H1 (cell line): Measurements from ENCODE around the gene SLC25A47. TPM values are rescaled to one million over a fixed set of nuclear protein-coding genes. Genes with fewer than 3 reads are reported as not detected.

Source experiments
- CTCF ChIA-PET: fragments of 300-600 bp; sonication (Branson Sonifier 250); formaldehyde crosslinking; loops from one replicate; lab custom pipeline; 2021; ENCODE audit not compliant: partially characterized antibody; lab: Charles Lee
- POLR2A ChIA-PET: fragments of 300-600 bp; sonication (Branson Sonifier 250); formaldehyde crosslinking; loops from one replicate; lab custom pipeline; 2021; ENCODE audit warnings: inconsistent platforms; ENCODE audit not compliant: partially characterized antibody; lab: Charles Lee
- DNase-seq, 2 experiments: peaks; one replicate each; pipeline versions ENCODE4 v3.0.0 to v3.0.0-alpha.2; 2010 to 2022; ENCODE audit warnings: low spot score in 2 of 2, low read depth in 1 of 2, mixed read lengths in 1 of 2
- FAIRE-seq: peaks from 2 replicates; lab custom pipeline; 2011; peaks lifted over from hg19 to GRCh38; lab: Jason Lieb, UNC
- H2AFZ ChIP-seq: 2 replicates; pipeline ENCODE4 v1.8.1; 2012; ENCODE audit warnings: low read length, inconsistent platforms
- H2AK5ac ChIP-seq: 2 replicates; pipeline ENCODE4 v1.6.1; 2013; ENCODE audit warnings: low read depth, low read length
- H2BK120ac ChIP-seq: replicated peaks from 2 replicates; pipeline ENCODE3; 2013; ENCODE audit warnings: low read depth, low read length, inconsistent platforms
- H2BK12ac ChIP-seq: 2 replicates; pipeline ENCODE4 v1.6.1; 2013; ENCODE audit warnings: low read depth, low read length
- H2BK15ac ChIP-seq: 2 replicates; pipeline ENCODE4 v1.6.1; 2013; ENCODE audit warnings: low read length
- H2BK20ac ChIP-seq: 2 replicates; pipeline ENCODE4 v1.6.1; 2013; ENCODE audit warnings: low read length
- H2BK5ac ChIP-seq: 2 replicates; pipeline ENCODE4 v1.6.1; 2013; ENCODE audit warnings: low read depth, low read length
- H3K14ac ChIP-seq: 2 replicates; pipeline ENCODE4 v1.6.1; 2013; ENCODE audit warnings: inconsistent platforms; ENCODE audit not compliant: insufficient read length
- H3K18ac ChIP-seq: 2 replicates; pipeline ENCODE4 v1.6.1; 2013; ENCODE audit warnings: low read length; ENCODE audit errors: extremely low read depth
- H3K23ac ChIP-seq: 2 replicates; pipeline ENCODE4 v1.6.1; 2013; ENCODE audit warnings: inconsistent platforms; ENCODE audit not compliant: insufficient read length
- H3K23me2 ChIP-seq: 2 replicates; pipeline ENCODE4 v1.6.1; 2013; ENCODE audit warnings: low read depth, low read length
- H3K27ac ChIP-seq: 2 replicates; pipeline ENCODE4 v1.6.1; 2011; ENCODE audit warnings: low read depth, low read length, inconsistent platforms
- H3K27me3 ChIP-seq, 4 experiments: replicated peaks in 1 of 4; 1 replicate in 1 of 4; 2 replicates in 3 of 4; pipeline versions ENCODE4 v1.6.1 to v1.8.1; 2011 to 2013; ENCODE audit warnings: low read length in 3 of 4, mild to moderate bottlenecking in 3 of 4, inconsistent platforms in 2 of 4, mixed read lengths in 2 of 4, moderate library complexity in 1 of 4; ENCODE audit not compliant: control insufficient read depth in 3 of 4, insufficient read depth in 3 of 4; ENCODE audit errors: extremely low read depth in 1 of 4
- H3K36me3 ChIP-seq, 4 experiments: 2 replicates each; pipeline versions ENCODE4 v1.6.1 to v1.8.1; 2011 to 2013; ENCODE audit warnings: mild to moderate bottlenecking in 4 of 4, low read length in 3 of 4, moderate library complexity in 2 of 4, control low read depth in 1 of 4, inconsistent platforms in 1 of 4; ENCODE audit not compliant: insufficient read depth in 4 of 4, control insufficient read depth in 2 of 4
- H3K4ac ChIP-seq: replicated peaks from 2 replicates; pipeline ENCODE3; 2013; ENCODE audit warnings: low read length, low read depth, mixed read lengths, inconsistent platforms; ENCODE audit not compliant: insufficient read length
- H3K4me1 ChIP-seq, 4 experiments: replicated peaks in 1 of 4; 1 replicate in 1 of 4; 2 replicates in 3 of 4; pipeline versions ENCODE4 v1.6.1 to v1.8.1; 2011 to 2013; ENCODE audit warnings: low read length in 3 of 4, inconsistent platforms in 2 of 4, mixed read lengths in 1 of 4; ENCODE audit not compliant: insufficient read depth in 4 of 4, control insufficient read depth in 3 of 4
- H3K4me2 ChIP-seq, 2 experiments: 2 replicates each; pipeline versions ENCODE4 v1.6.1 to v1.8.1; 2011 to 2013; ENCODE audit warnings: low read depth in 2 of 2, low read length in 2 of 2, control low read depth in 1 of 2, inconsistent platforms in 1 of 2, mild to moderate bottlenecking in 1 of 2; ENCODE audit not compliant: insufficient read depth in 1 of 2
- H3K4me3 ChIP-seq, 4 experiments: fragments of 200-600, 300-600 bp in 1 of 4; sonication (generic), shearing (Covaris generic), sonication (Bioruptor Twin) in 1 of 4; 2 replicates each; pipeline versions ENCODE4 v1.5.1 to v1.8.1; 2011 to 2016; ENCODE audit warnings: low read length in 4 of 4, low read depth in 3 of 4, control low read depth in 2 of 4, inconsistent platforms in 2 of 4, mild to moderate bottlenecking in 2 of 4, mixed read lengths in 1 of 4, moderate library complexity in 1 of 4; ENCODE audit not compliant: insufficient read depth in 2 of 4; ENCODE audit errors: extremely low read depth in 1 of 4
- H3K56ac ChIP-seq: replicated peaks from 2 replicates; pipeline ENCODE3; 2013; ENCODE audit warnings: low read depth, mild to moderate bottlenecking, mixed read lengths, low read length, inconsistent platforms; ENCODE audit not compliant: insufficient read length
- H3K79me1 ChIP-seq: 2 replicates; pipeline ENCODE4 v1.6.1; 2013; ENCODE audit warnings: low read depth, low read length, control low read depth
- H3K79me2 ChIP-seq, 2 experiments: 2 replicates each; pipeline versions ENCODE4 v1.6.1 to v1.8.1; 2012 to 2013; ENCODE audit warnings: low read length in 2 of 2, mild to moderate bottlenecking in 2 of 2, inconsistent platforms in 1 of 2; ENCODE audit not compliant: insufficient read depth in 2 of 2, control insufficient read depth in 1 of 2
- H3K9ac ChIP-seq, 4 experiments: replicated peaks in 1 of 4; 1 replicate in 1 of 4; 2 replicates in 3 of 4; pipeline versions ENCODE4 v1.6.1 to v1.8.1; 2011 to 2013; ENCODE audit warnings: low read depth in 3 of 4, low read length in 3 of 4, control low read depth in 2 of 4, mild to moderate bottlenecking in 2 of 4, moderate library complexity in 2 of 4, inconsistent platforms in 1 of 4; ENCODE audit errors: extremely low read depth in 1 of 4
- H3K9me3 ChIP-seq, 2 experiments: 2 replicates each; pipeline versions ENCODE4 v1.6.1 to v1.8.1; 2012 to 2013; ENCODE audit warnings: mild to moderate bottlenecking in 2 of 2, moderate library complexity in 2 of 2, control low read depth in 1 of 2, inconsistent platforms in 1 of 2, low read depth in 1 of 2, low read length in 1 of 2, mixed read lengths in 1 of 2; ENCODE audit not compliant: insufficient read depth in 2 of 2
- H4K20me1 ChIP-seq, 2 experiments: replicated peaks in 1 of 2; 2 replicates each; pipeline versions ENCODE3 to v1.8.1; 2011 to 2013; ENCODE audit warnings: inconsistent platforms in 2 of 2, low read length in 2 of 2, mild to moderate bottlenecking in 1 of 2; ENCODE audit not compliant: insufficient read depth in 2 of 2, control insufficient read depth in 1 of 2
- H4K5ac ChIP-seq: 2 replicates; pipeline ENCODE4 v1.6.1; 2013; ENCODE audit warnings: low read length, low read depth, mixed read lengths, inconsistent platforms; ENCODE audit not compliant: insufficient read length
- H4K8ac ChIP-seq: 2 replicates; pipeline ENCODE4 v1.8.0; 2013; ENCODE audit warnings: mild to moderate bottlenecking, moderate library complexity, low read length, inconsistent platforms; ENCODE audit not compliant: insufficient read depth; ENCODE audit errors: extremely low read depth
- H4K91ac ChIP-seq: replicated peaks from 2 replicates; pipeline ENCODE3; 2013; ENCODE audit warnings: low read length, mixed read lengths, inconsistent platforms; ENCODE audit not compliant: insufficient read length
- ATF2 ChIP-seq: IDR thresholded peaks from 2 replicates; pipeline ENCODE4 v1.6.1; 2012; ENCODE audit warnings: low read length, inconsistent platforms
- BACH1 ChIP-seq: IDR thresholded peaks from 2 replicates; pipeline ENCODE4 v1.6.1; 2012; ENCODE audit warnings: low read length, improper control_type of control experiment
- WGBS, 2 experiments: shearing (Covaris generic) in 1 of 2; methylation state at CpG; one replicate each; pipeline versions ENCODE4 v1.1.6 to v1.1.7; 2013 to 2015; ENCODE audit warnings: low lambda C conversion rate in 2 of 2, mixed read lengths in 2 of 2, inconsistent platforms in 1 of 2, low coverage in 1 of 2, missing lambda C conversion rate in 1 of 2; ENCODE audit not compliant: insufficient replicate concordance in 2 of 2, insufficient coverage in 1 of 2, insufficient read length in 1 of 2; ENCODE audit errors: extremely low coverage in 1 of 2, missing lambda C conversion rate in 1 of 2; 5-methylcytosine and 5-hydroxymethylcytosine counted together
- polyA plus RNA-seq, 7 experiments: library from polyadenylated mRNA; depleted of rRNA in 3 of 7; stranded (reverse) in 5 of 7; unstranded in 2 of 7; fragments of >200 nt in 5 of 7; fragments of 200-250 nt in 2 of 7; gene quantifications; 1 replicate in 5 of 7; 2 replicates in 1 of 7; 4 replicates in 1 of 7; pipeline versions ENCODE4 v1.2.1 to v1.2.3, GENCODE V29; 2011 to 2013; ENCODE audit warnings: missing spikeins in 2 of 7, mixed read lengths in 2 of 7
- total RNA-seq: library from RNA; stranded (reverse); fragmentation: NEBNext Ultra II Directional; extraction: Animal tissue kit (Norgen Biotek cat#: 25700); gene quantifications from 2 replicates; pipeline ENCODE4 v1.2.1, GENCODE V29; 2021

Gene SLC25A47
- total and polyA plus RNA-seq, 2 of the 8 experiments (the other 6 are each of a cell fraction or from before 2014, with no cell fraction given) = not detected

- H3K4ac ChIP-seq = no peak overlapping the region
- ChIA-PET POLR2A (interaction anchor here (1.1 to 5.4 kb wide), 3 partner anchors 10 to 103 kb away, joined by 3 to 32 read pairs (median 4); no protein-coding TSS in a partner anchor), CTCF (interaction anchor here (0.9 to 1.6 kb wide), 2 partner anchors 9 to 13 kb away, joined by 3 to 6 read pairs; no protein-coding TSS in a partner anchor)
- H3K9me3 ChIP-seq = no peaks in the 10 kb centered on the region
- H4K8ac ChIP-seq = no peak overlapping the region
- no peak overlapping the region for H3K27ac ChIP-seq
- no peak overlapping the region for H2BK20ac ChIP-seq
- H2BK5ac ChIP-seq = no peak overlapping the region
- H3K79me1 ChIP-seq = peaks cover 12% of the 10 kb centered on the region
- no peaks in the 10 kb centered on the region for H3K23me2 ChIP-seq
- H3K23ac ChIP-seq = no peak overlapping the region
- peak overlapping the region; percentile 12 to 35; a peak in 1 of 4 replicates for H3K4me2 ChIP-seq
- H3K56ac ChIP-seq = no peak overlapping the region
- H4K20me1 ChIP-seq = peaks cover 9 to 24% of the 10 kb centered on the region in 2 experiments
- H3K4me3 ChIP-seq = no peak overlapping the region
- no peak overlapping the region for H2AFZ ChIP-seq
- 74% methylated on average over 7 of the region's 7 CpGs; no CpG with 5 or more reads in 1 of the 2 experiments for WGBS, 2 experiments
- TF ChIP-seq ATF2 = no peak
- peak; percentile 39; the same call in 1 of the 2 replicates for TF ChIP-seq BACH1
- TF ChIP-seq, all 59 proteins: peak for 1
- Histone ChIP-seq H3K79me2 (peaks cover 6 to 92% of the 10 kb centered on the region in 2 experiments), H4K5ac (no peak overlapping the region), H2AK5ac (no peak overlapping the region), H3K27me3 (no peaks in the 10 kb centered on the region), H2BK15ac (no peak overlapping the region), H3K36me3 (peaks cover 7 to 33% (median 11%) of the 10 kb centered on the region in 4 experiments; a peak in 7 of 8 replicates), H3K18ac (no peak overlapping the region), H2BK120ac (no peak overlapping the region), H2BK12ac (no peak overlapping the region), H4K91ac (no peak overlapping the region), H3K9ac (no peak overlapping the region), H3K14ac (no peak overlapping the region), H3K4me1 (peaks cover 0 to 14% (median 4%) of the 10 kb centered on the region in 4 experiments; a peak in 6 of 7 replicates)
- FAIRE-seq (peak; percentile 65), DNase-seq (no peak)
These were observed 47.9 kb upstream of the SLC25A47 start for GRCh38 chr14:100275214-100275613.
